GM18507 (cell line): Measurements from ENCODE around the gene PAQR6.

Source experiments
- DNase-seq: peaks from one replicate; pipeline ENCODE4 v3.0.0; 2011; ENCODE audit warnings: low read depth; ENCODE audit not compliant: insufficient read length; ENCODE audit errors: extremely low spot score
- FAIRE-seq: peaks from 2 replicates; lab custom pipeline; 2011; peaks lifted over from hg19 to GRCh38; lab: Jason Lieb, UNC

Gene PAQR6

GRCh38 chr1:156268336-156268735 lies 20.5 kb upstream of the PAQR6 start:
- FAIRE-seq (no peak), DNase-seq (no peak)

- FAIRE-seq, result no peak
- no peak for DNase-seq
Observed at GRCh38 chr1:156266051-156266450, 18.2 kb upstream of the PAQR6 start.

- DNase-seq (no peak), FAIRE-seq (no peak)
Observed at GRCh38 chr1:156263288-156263655, 15.4 kb upstream of the PAQR6 start.

GRCh38 chr1:156262461-156263287 lies 14.8 kb upstream of the PAQR6 start:
- no peak for FAIRE-seq
- no peak for DNase-seq

GRCh38 chr1:156260896-156261295 lies 13.0 kb upstream of the PAQR6 start:
- no peak for FAIRE-seq
- no peak for DNase-seq

GRCh38 chr1:156259805-156260204 lies 11.9 kb upstream of the PAQR6 start:
- FAIRE-seq (no peak), DNase-seq (no peak)

GRCh38 chr1:156258859-156259258 lies 11.0 kb upstream of the PAQR6 start:
- DNase-seq, result no peak
- no peak for FAIRE-seq

- no peak for FAIRE-seq
Observed at GRCh38 chr1:156257711-156258110, 9.9 kb upstream of the PAQR6 start.

GRCh38 chr1:156253634-156254033 lies 5.8 kb upstream of the PAQR6 start:
- DNase-seq (no peak), FAIRE-seq (no peak)

More at GRCh38 chr1:156257711-156258110, 9.9 kb upstream of the PAQR6 start:
- DNase-seq, result no peak

GRCh38 chr1:156251527-156251926 lies 3.7 kb upstream of the PAQR6 start:
- no peak for FAIRE-seq
- no peak for DNase-seq

GRCh38 chr1:156249593-156249992 lies 1.7 kb upstream of the PAQR6 start:
- DNase-seq (no peak), FAIRE-seq (no peak)

GRCh38 chr1:156248323-156248683 lies 447 bp upstream of the PAQR6 start:
- DNase-seq (no peak), FAIRE-seq (no peak)

GRCh38 chr1:156246781-156247459 lies 936 bp downstream of the PAQR6 start:
- no peak for DNase-seq
- no peak for FAIRE-seq

GRCh38 chr1:156246241-156246780 lies 1.5 kb downstream of the PAQR6 start:
- FAIRE-seq (peak; percentile 18), DNase-seq (no peak)

- FAIRE-seq (peak; percentile 56), DNase-seq (peak; percentile 52)
Observed at GRCh38 chr1:156245451-156246232, 2.2 kb downstream of the PAQR6 start.

- FAIRE-seq (no peak), DNase-seq (no peak)
Observed at GRCh38 chr1:156244712-156245111, 3.1 kb downstream of the PAQR6 start.

GRCh38 chr1:156244126-156244525 lies 3.7 kb downstream of the PAQR6 start:
- no peak for FAIRE-seq
- no peak for DNase-seq

- no peak for DNase-seq
- no peak for FAIRE-seq
Observed at GRCh38 chr1:156242738-156243137, 5.1 kb downstream of the PAQR6 start.

GRCh38 chr1:156241926-156242325 lies 5.9 kb downstream of the PAQR6 start, which contains the start of gene BGLAP:
BGLAP (plus strand) TSS chr1:156242184; CDS start chr1:156242232, 48 bp downstream.
- no peak for DNase-seq
- FAIRE-seq, result no peak

- DNase-seq, result no peak
- no peak for FAIRE-seq
Observed at GRCh38 chr1:156241311-156241811, 6.5 kb downstream of the PAQR6 start.
